Measurements from ENCODE around the gene SLC25A33. TPM values are rescaled to one million over a fixed set of nuclear protein-coding genes. Genes with fewer than 3 reads are reported as not detected.
"Not testable (repeated sequence)": the region's sequence is repeated elsewhere in the genome, so short reads cannot be mapped to it uniquely, and the experiment has no call there.

The SLC25A33 gene
- total RNA-seq, 2 donors from 2014 or later: 5.6 TPM

DNA sequence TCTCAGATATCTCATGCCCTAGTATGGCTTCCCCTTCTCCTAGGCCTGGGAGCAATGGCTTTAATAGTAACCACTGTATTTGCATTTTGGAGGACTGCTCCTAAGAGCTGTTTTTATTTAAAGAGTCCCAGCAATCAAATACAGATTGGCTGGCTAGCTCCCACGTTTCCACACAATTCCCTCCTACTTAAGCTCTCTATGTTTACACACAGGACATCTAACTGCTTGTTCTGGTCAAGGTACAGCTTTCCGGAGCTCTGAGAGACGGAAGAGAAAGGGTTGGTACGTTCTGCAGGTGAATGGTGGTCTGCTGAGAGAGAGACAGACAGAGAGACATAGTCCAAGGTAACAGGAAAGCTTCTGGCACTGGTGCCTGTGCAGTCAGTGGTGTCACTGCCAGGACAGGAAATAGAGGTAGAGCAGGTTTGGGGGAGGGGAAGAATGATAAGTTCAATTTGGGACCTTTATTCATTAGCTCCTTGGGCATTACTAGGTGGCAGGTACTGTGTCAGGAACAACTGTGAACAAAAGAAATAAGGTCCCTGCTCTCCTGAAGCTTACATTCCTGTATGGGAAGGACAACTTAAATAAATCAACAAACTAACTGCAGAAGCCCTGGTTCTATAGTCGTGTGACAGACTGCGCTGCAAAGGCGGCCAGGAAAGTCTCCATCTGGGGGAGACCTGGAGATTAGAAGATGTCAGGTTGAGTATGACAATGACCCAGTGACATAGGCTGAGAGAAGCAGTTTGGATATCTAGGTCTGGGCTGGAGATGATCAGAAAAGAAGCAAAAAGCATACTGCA, 1.2 kb upstream of the SLC25A33 start:
- ATAC-seq (peak; percentile 61), DNase-seq (peak; percentile 28 to 45)
- intact Hi-C loops (cut with DNase I, micrococcal nuclease): no loop called here

DNA sequence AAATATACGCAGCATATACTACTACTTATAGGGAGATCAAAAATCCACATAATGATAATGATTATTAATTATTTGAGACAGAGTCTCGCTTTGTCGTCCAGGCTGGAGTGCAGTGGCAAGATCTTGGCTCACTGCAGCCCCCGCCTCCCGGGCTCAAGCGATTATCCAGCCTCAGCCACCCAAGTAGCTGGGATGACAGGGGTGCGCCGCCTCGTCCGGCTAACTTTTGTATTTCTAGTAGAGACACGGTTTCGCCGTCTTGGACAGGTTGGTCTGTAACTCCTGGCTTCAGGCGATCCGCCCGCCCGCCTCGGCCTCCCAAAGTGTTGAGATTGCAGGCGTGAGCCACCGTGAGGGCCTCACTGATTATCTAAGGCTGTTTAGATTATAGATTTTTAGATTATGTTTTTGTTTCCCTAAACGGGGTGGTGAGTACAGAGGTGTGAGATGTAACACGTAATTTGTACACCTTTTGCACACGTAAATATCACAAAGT, 548 bp upstream of the SLC25A33 start:
- DNase-seq (peak; percentile 40 to 54), ATAC-seq (no peak)
- intact Hi-C loops (cut with DNase I, micrococcal nuclease): no loop called here

DNA sequence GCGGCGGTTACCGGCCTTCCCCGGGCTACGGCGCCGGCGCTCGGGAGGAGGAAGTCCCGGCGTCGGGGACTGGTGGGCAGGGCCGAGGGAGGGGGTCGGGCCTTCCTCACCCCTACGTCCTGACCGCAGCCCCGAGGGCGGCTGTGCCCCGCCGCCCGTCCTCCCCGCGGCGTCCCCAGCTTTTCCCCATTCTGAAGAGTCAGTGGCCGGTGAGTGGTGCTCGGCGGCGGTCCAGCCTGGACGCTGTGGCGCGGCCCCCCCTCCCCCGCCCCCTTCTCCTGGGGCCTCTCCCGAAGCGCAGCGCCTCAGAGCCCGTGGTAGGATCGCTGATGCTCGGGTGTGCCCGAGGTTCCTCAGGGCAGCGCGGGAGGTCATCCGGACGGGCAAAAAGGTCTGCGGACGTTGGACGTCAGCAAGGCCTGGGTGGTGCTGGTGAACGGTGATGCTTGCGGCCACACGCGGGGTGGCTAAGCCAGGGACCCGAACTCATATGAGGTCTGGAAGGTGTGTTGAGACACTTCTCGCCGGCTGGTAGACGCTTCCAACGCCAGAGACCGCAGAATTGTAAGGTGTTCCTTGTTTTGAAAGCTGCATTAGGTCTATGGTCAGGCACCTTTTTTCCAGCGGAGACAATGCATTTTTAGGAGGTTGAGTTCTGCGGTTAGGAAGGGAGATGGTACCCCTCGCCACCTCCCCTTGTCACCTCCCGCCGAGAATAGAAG, 725 bp downstream of the SLC25A33 start:
- ATAC-seq: peak; percentile 49

DNA sequence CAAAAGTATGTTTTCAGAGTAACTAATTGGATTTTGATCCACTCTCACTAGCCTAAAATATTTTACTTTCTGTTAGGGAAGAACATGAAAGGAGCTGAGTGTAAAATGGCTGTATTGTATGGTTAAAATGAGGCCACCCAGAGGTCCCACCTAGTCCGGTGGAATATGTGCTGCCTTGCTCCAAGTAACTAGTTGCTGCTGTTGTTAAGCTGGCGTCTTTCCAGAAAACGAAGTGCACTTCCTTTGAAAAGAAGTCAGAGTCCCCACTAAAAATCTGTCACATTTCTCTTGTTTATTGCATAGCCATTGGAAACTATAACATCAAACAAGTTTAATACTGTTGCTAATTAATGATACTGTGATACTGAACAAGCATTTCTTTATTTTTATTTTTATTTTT, 3.2 kb downstream of the SLC25A33 start:
- intact Hi-C loops (cut with DNase I, micrococcal nuclease): no loop called here
- DNase-seq: peak; percentile 30 to 38
- ATAC-seq: no peak

More for the DNA sequence above, 725 bp downstream of the SLC25A33 start:
- intact Hi-C loops (cut with DNase I, micrococcal nuclease): no loop called here
- peak; percentile 46 to 70 for DNase-seq

DNA sequence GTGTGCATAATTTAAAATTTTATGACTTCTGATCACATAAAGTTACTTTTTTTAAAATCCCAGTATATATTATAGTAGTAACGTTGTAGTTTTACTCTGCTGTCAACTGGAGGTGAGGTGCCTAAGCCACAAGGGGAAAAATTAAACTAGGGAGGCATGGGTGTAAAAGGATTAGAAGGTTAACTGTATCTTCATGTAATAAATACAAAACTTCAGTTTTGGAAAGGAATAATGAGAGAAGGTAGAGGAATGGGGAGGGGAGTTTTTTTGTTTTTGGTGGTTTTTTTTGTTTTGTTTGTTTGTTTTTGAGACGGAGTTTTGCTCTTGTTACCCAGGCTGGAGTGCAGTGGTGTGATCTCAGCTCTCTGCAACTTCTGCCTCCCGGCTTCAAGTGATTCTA, 5.7 kb downstream of the SLC25A33 start:
- DNase-seq (no peak), ATAC-seq (no peak)
- intact Hi-C loops (cut with DNase I, micrococcal nuclease): no loop called here

DNA sequence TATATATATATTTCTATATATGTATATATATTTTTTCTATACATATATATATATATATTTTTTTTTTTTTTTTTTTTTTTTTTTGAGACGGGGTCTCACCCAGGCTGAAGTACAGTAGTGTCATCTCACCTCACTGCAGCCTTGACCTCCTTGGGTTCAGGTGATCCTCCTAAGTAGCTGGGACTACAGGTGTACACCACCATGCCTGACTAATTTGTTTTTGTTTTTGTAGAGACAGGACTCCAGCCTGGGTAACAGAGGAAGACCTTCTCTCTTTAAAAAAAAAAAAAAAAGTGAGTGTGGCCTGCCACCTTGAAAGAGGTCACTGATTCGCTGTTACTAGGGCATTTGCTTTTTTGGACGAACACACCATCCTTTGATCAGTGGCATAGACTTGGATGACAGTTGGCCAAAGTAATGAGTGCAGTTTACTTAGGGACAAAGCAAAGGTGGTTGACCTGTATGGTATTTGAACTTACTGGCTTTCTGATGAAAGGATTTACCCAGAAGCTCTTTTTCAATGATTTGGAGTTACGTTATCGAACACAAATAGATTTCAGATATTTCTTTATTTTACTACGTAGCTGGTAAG, 10.8 kb downstream of the SLC25A33 start:
- intact Hi-C loops (cut with DNase I, micrococcal nuclease): no loop called here
- DNase-seq: no peak
- no peak for ATAC-seq

DNA sequence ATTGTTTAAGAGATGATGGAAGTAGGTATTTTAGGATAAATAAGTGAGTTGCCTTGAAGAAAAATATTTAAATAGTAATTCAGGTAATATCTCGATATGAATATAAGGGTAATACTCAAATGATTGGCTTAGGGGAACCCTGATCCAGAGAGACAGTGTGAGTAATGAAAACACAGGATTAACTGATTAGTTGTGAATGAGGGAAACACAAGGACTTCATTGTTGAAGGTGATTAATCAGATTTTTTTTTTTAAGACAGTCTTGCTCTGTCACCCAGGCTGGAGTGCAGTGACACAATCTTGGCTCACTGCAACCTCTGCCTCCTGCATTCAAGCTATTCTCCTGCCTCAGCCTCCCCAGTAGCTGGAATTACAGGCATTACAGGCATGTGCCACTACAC, 12.7 kb downstream of the SLC25A33 start:
- DNase-seq (no peak), ATAC-seq (no peak)
- intact Hi-C loops (cut with DNase I, micrococcal nuclease): no loop called here

DNA sequence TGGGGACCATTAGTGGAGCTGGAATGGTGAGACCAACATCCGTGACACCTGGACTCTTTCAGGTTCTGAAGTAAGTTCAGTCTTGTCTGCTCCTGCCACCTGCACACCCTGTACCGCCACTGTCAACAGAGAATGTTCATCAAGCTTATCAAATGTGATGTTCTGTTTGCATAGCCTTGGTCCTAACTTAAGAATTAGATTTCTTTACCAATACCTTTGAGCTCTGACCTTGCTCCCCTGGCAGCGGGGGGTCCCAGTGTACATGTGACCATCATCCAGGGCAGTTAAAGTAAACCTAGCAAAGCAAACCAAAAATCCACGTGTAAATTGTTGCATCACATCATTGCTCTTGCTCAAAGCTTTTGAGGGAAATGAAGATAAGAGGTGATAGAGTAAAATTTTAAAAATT, 14.5 kb downstream of the SLC25A33 start:
- DNase-seq: no peak
- no peak for ATAC-seq
- intact Hi-C loops (cut with DNase I, micrococcal nuclease): no loop called here

DNA sequence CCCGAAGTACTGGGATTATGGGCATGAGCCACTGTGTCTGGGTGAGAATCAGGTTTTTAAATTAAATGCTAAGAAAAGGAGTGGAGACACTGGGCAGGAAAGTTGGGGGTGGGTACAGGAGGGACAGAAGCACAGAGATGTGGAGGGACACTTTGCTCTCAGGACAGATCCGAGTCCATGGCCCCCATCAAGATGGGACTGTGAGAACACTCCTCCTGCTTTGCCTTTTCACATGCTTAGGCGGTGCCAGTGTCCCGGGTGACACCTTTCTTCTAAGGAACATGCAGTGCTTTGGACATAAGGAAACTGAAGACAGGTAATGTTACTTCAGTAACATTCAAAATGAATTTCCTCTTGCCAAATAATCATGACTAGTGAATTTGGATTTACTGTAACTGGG, 16.7 kb downstream of the SLC25A33 start:
- peak; percentile 43 for ATAC-seq

DNA sequence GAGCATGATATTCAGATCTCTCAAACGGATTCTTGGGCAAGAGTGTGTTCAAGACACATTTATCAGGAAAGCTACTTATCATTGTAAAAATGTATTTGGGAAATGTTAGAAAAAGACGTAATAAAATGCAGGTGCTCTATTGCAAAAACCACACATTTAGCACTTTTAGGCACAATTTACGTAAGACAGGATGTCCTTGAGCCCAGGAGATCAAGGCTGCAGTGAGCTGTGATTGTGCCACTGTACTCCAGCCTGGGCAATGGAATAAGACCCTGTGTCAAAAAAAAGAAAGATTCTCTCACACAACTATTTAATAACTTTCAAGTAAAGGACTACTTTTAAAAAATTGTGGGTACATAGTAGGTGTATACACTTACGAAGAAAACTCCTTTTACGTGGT, 18.4 kb downstream of the SLC25A33 start:
- no peak for DNase-seq
- intact Hi-C loops (cut with DNase I, micrococcal nuclease): no loop called here
- ATAC-seq: no peak

More for the DNA sequence above, 16.7 kb downstream of the SLC25A33 start:
- intact Hi-C loops (cut with DNase I, micrococcal nuclease): no loop called here
- DNase-seq: no peak

DNA sequence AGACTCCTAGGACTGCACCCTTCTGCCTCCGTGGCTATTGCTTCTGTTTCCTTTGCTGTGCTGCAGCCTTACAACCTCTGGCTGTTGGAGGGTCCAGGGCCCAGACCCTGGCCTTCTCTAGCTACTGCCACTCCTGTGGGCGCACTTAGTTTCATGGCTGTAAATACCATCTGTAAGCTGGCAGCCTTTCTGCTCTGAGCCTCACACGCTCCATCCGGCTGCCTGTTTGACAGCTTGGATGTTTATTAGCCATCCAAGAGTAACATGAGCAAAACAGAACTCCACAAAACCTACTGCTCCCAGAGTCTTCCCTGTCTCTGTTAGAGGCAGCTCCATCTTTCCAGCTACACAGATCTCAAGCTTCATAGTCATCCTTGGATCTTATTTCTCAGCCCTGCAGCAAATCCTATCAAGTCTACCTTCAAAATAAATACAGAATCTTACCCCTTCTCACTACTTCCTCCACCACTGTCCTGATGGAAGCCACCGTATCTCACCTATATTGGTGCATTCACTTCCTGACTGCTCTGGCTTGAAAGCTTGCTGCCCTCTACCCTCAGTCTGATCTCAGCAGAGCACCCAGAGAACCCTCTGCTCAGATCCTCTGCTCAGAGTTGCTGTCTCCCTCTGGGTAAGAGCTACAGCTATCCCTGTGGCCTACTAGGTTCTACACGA, 19.1 kb downstream of the SLC25A33 start:
- intact Hi-C loops (cut with DNase I, micrococcal nuclease): no loop called here

DNA sequence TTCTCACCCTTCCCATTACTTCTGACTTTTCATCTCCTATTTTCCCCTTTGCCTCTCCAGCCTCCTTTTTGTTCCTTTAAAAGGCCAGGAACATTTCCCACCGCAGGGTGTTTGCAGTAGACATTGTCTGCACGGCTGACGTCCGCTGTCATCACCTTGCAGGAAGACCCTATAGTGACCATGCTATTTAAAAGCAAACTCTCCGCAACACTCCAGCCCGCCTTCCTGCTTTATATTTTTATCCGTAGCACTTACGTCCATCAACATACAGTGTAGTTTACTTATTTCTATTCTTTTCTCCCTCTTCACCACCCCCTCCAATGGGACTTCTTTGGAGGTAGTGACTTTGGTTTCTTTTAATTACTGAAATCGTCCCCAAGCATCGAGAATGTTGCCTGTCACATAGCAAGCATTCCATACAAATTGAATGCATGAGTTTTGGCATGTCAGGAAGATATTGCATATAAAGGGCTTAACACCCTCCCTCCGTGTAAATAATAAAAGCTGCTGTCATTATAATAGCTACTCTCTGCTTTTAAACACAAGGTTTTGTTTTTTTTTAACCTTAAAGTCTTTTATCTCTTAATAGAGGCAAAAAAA, 19.8 kb downstream of the SLC25A33 start:
- no peak for DNase-seq
- intact Hi-C loops (cut with DNase I, micrococcal nuclease): no loop called here
- no peak for ATAC-seq

More for the DNA sequence above, 19.1 kb downstream of the SLC25A33 start:
- ATAC-seq (no peak), DNase-seq (no peak)

DNA sequence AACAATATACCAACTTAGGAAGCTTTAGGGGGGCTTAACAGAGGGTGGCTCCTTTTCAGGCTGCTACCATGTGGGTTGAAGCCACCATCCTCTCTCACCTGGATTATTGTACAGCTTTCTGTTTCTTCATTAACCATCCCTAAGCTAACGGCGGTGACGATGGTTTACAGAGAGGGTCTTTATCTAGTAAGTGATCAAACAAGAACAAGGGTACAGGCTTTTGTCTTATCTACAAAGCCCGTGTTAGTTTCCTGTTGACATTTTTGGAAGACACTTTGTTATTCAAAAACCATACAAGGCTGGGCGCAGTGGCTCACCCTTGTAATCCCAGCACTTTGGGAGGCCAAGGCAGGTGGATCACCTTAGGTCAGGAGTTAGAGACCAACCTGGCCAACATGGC, 20.4 kb downstream of the SLC25A33 start:
- DNase-seq: no peak
- intact Hi-C loops (cut with DNase I, micrococcal nuclease): no loop called here
- ATAC-seq: no peak

DNA sequence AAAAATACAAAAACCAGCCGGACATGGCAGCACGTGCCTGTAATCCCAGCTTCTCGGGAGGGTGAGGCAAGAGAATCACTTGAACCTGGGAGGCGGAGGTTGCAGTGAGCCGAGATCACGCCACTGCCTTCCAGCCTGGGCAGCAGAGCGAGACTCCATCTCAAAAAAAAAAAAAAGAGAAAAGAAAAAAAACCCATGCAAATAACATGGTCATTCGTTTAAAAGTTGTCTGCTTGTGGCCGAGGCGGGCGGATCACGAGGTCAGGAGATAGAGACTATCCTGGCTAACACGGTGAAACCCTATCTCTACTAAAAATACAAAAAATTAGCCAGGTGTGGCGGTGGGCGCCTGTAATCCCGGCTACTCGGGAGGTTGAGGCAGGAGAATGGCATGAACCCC, 20.8 kb downstream of the SLC25A33 start:
- ATAC-seq; intact Hi-C loops (cut with DNase I, micrococcal nuclease): not testable (repeated sequence)

DNA sequence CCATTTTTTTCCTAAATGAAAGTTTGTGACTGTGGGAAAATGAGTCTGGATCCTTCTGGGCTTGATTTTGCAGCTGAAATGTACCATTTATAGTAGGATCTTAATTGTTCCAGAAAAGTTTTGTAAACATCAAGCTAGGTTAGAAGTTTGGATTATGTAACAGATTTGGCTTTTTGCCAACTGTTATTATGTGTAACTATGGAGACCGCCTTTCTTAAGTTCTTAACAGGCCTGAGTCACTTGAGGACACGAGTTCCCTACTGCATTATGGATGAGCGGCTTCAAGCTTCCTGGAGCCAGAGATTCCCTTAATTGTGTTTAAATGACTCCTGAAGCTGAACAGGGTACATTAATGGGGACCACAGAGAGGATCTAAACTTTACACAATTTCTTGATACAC, 22.2 kb downstream of the SLC25A33 start:
- DNase-seq: peak; percentile 28 to 68
- intact Hi-C loops (cut with DNase I, micrococcal nuclease): no loop called here
- ATAC-seq: peak; percentile 98

More for the DNA sequence above, 20.8 kb downstream of the SLC25A33 start:
- DNase-seq: not testable (repeated sequence)

DNA sequence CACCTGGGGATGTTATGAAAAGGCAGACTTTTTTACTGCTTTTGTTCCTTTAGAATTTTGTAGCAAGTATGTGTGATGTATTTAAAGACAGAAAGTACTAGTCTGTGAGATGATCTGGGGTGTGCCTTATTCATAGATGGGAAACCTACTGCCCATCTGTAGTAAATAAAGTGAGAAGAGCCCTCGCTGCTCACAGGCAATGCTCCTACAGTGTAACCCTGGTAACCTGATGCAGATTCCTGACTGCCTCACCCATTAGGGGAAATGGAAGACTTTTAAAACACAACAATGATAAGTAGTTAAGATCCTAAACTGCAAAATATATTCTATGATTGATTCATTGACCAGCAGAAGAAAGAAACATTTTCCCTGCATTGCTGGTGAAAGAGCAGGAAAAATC, 30.0 kb downstream of the SLC25A33 start:
- DNase-seq (no peak), ATAC-seq (no peak)
- intact Hi-C loops (cut with DNase I, micrococcal nuclease): no loop called here

DNA sequence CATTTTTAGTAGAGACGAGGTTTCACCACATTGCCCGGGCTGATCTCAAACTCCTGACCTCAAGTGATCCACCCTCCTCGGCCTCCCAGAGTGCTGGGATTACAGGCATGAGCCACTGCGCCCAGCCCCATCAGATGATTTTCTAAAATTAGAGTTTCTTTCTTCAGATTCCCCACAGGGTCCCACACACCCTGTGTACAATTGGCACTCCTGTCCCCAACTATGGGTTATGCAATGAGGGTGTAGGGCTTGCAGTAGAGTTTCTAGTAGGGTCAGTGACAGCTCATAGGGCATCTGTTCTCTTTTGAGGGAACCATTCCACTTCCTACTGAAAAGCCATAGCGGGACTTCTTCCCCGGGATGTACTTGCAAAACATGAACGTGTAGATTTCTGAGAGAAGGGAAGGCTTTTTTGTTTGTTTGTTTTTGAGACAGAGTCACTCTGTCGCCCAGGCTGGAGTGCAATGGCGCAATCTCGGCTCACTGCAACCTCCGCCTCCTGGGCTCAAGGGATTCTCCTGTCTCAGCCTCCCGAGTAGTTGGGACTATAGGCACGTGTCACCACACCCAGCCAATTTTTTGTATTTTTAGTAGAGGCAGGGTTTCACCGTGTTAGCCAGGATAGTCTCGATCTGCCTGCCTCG, 31.7 kb downstream of the SLC25A33 start:
- not testable (repeated sequence) for DNase-seq, ATAC-seq
- intact Hi-C loops (cut with DNase I, micrococcal nuclease): loop anchor here in 1 of 2 donors (5.0 kb wide), 1 partner anchor 79 kb away; no protein-coding TSS in a partner anchor

DNA sequence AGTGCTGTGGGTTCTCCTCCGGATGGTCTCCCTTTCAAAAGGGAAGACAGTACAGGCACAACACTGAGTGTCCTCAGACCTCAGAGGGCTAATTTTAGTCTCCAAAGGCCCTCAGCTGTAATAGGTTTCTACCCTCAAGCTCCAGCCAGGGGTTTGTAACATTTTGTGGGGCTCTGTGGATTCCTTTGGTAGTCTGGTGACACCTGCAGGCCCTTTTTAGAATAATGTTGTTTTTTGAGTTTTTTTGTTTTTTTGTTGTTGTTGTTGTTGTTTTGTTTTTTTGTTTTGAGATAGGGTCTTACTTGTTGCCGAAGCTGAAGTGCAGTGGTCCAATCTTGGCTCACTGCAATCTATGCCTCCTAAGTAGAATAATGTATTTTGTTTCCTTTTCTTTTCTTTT, 34.5 kb downstream of the SLC25A33 start:
- intact Hi-C loops (cut with DNase I, micrococcal nuclease): loop anchor here in 1 of 2 donors (5.0 kb wide), 1 partner anchor 81 kb away; no protein-coding TSS in a partner anchor
- no peak for ATAC-seq
- DNase-seq: no peak
